Measurements from ENCODE around the gene MCM9.

Gene MCM9

DNA sequence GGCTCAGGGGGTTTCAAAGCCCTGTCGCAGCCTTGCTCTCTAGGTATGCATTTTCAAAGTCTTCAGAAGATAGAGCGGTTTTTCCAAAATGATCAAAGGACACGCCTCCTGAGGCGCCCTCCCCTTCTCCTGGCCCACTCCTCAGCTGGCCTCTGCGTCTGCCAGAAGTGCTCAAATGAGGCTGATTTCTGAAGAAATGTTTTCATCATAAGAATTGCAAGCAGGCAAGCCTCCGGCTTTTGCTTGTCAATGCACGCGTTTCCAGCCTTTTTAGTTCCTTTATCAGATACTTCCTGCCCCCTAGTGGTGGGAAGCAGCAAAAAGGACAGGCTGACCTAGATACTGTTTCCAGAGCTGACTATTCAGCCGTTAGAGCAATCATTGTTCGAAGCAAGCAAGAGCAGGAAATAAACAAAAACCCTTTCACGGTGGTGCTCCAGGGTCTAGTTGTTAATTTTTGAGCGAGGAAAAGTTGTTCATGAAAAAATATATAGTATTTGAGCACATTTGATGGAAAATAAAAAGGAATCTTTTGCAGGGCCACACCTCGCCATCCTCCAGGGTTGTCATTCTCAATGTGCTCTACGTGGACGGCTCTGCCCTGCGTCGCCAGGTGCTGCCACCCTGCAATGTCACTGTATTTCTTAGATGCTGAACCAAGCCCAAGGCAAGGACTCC lies 134.4 kb downstream of the MCM9 start:
- peak; percentile 64 to 75 (median 75) for DNase-seq (ENCODE audit: low read depth in 3 of 3)

DNA sequence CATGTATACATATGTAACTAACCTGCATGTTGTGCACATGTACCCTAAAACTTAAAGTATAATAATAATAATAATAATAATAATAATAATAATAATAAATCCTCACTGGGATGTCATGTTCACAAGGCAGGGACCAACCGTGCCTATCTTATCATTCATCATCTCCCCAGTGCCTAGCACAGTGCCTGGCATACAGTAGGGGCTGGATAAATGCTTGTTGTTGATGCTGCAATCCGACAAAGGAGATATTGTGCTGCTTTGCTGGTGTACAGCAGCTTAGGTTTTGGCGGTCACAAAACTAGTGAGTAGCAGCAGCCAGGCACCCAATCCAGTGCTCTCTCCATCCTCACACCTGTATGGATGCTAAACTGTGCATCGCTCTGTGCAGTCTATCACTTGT lies 135.1 kb downstream of the MCM9 start:
- DNase-seq (ENCODE audit: low read depth in 3 of 3), result no peak

DNA sequence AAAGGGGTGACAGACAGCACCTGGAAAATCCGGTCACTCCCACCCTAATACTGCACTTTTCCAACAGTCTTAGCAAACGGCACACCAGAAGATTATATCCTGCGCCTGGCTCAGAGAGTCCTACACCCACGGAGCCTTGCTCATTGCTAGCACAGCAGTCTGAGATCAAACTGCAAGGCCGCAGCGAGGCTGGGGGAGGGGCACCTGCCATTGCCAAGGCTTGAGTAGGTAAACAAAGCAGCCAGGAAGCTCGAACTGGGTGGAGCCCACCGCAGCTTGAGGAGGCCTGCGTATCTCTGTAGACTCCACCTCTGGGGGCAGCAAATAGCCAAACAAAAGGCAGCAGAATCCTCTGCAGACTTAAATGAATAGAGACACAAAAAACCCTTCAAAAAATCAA lies 138.4 kb downstream of the MCM9 start:
- peak; percentile 24 to 57 (median 24) for DNase-seq (ENCODE audit: low read depth in 3 of 3)

DNA sequence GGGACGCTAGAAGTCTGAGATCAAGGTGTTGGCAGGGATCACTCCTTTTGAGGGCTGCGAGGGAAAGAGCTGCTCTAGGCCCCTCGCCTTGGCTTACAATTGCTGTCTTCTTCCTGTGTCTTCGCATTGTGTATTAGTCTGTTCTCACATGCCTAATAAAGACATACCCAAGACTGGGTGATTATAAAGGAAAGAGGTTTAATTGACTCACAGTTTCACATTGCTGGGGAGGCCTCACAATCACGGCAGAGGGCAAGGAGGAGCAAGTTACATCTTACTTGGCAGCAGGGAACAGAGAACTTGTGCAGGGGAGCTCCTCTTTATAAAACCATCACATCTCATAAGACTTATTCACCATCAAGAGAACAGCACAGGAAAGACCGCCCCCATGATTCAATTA lies 143.5 kb downstream of the MCM9 start:
- peak in 1 of 3 experiments; percentile 14 for DNase-seq (ENCODE audit: low read depth in 3 of 3)

DNA sequence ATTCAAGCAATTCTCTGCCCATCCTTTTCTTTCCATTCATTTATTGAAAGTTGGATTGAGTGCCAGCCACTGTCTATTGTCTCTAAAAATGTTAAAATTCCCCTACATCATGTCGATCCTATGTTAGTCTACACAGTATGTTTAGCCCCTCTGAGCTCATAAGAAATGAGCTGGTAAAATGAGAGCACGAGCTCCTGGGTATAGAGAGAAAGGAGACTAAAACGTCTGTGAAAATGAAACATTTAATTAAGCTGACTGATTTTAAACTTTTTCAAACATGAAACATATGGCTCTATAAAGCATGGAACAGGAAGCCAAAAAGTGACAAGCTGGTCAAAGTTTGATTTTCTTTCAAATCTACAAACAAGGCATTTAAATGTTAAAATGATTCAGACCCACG lies 145.0 kb downstream of the MCM9 start:
- DNase-seq (ENCODE audit: low read depth in 3 of 3), result no peak

DNA sequence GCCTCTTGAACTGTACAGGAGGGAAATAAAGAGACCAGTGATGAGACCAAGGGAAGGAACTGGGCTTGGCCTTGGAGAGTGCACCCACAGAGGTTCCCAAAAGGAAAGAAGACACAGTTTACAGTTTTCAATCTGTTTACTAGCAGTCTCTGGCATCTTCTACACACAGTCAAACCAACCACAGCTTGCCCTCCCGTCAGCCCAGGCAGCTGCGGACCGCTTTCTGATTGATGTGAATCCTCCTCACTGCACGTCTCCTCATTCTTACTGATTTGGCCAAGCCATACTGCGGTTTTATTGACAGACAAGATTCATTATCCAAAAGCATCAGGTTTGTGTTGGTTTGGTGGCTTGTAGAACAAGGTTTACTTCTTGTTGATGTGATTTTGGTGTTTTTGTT lies 145.5 kb downstream of the MCM9 start:
- DNase-seq (ENCODE audit: low read depth in 3 of 3), result no peak

DNA sequence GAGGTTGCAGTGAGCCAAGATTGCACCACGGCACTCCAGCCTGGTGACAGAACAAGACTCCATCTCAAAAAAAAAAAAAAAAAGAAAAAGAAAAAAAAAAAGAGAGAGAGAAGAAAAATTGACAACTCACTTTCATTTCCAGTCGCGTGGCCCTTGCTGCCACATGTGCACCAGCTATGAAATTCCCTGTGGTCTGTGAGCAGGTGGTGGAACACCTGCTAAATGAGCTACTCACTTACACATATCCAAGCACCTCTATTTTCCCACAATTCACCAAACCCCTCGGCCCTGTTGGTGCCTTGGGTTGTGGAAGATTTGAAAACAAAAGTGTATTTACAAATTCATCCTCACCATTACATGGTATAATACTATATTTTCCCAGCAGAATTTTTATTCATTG lies 146.3 kb downstream of the MCM9 start:
- DNase-seq (ENCODE audit: low read depth in 3 of 3), result no peak

DNA sequence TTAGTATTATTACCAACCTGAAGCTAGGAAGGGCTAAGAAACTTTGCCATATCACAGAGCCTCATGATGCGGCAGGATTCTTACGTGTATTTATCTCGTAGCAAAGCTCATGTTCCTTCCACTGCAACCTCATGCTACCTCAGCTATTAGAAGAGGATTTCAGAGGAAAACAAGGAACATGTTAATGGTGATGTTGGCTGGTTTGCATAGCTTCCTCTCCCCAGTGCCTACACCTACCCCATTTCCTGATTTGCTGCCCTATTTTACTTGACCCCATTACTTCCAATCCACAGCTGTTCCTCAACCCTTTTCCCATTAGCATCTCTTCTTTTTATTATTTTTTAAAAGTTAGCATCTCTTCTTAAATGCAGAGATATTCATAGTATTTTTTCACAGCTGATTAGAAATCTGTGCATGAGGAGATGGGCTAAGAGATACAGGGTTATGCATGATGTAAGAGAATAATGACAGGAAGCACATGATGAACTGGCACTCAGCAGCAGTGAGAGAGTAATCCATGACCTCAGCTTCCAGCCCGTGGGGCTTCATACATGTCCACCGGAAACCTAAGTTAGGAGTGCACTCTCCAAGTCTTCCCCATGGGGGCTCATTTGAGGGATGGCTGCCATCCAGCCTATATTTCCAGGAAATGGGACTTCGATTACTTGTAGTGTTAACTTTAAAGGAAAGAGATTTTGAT lies 147.1 kb downstream of the MCM9 start:
- DNase-seq (ENCODE audit: low read depth in 3 of 3), result no peak

DNA sequence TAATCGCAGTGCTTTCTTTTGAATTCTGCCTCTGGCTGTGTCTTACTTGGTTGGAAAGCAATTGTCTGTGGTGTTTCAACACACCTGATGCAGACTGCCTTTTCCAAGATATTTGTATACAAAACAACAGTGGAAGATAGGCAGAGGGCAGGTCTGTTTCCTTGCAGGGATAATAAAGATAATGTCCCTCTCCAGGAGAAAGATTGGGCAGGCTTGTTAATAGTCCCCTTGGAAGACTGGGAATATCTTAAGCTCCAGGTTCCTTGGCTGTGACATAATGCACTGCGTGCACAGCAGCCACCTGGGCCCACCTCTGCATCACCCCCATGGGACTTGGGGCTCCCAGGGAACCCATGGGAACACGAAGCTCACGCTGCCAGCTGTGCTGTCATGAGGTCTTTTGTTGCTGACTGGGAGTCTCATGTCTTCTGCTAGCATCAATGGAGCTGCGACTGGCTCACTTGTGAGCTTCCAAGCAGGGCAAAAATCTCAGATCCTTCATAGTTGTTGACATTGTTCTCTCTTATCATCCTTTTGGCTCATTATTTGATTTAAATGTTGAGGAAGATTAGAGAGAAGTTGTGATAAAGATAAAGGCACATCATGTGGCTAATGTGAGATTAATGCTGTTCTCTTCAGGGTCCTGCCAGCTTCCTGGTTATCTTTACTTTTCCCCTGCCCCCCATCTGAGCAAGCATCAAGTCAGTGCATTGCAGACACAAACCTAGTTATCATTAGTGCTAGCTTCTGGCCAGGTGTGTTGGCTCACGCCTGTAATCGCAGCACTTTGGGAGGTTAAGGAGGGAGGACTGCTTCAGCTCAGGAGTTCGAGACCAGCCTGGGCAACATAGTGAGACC lies 148.1 kb downstream of the MCM9 start:
- DNase-seq (ENCODE audit: low read depth in 3 of 3), result no peak

DNA sequence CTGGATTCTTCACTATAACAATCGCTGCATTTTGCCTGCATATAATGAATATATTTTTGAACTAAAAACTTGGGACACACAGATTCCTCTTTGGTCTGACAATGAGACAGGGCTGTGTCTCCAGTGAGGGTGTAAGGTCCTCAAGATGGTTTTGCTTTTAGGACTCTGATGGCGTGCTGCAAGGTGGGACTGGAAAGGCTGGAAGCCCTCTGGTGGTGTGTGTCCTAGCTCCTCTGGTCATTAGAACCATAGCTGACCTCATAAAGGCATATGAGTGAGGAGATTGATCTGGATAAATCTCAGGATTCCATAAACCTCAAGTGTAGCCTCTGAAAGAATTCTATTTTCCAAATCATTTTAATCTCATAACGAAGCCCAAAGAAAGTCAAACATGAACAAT lies 149.4 kb downstream of the MCM9 start:
- DNase-seq (ENCODE audit: low read depth in 3 of 3), result no peak

DNA sequence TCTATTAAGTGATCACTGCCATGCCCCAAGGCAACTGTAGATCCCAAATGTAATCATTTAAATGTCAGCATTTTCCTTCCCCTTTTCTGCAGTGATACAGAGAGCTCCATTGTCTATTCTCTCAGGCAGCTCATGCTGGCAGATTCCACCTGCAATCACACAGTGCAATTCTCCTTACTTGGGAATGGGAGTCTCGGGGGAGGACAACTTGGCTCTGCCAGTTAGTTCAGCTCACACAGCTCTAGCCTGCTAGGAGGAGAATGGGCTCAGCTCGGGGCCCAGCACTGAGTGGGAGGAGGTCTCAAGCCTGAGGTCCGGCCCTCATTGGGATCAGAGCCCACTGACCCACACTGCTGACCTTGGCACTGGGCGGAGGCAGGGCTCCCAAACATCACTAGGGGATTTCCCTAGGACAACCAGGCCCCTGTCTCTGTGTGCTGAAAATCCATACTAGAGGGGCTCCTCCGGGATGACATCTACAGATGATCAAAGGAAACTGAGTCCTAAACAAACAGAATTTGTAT lies 150.3 kb downstream of the MCM9 start:
- no peak for DNase-seq (ENCODE audit: low read depth in 3 of 3)

DNA sequence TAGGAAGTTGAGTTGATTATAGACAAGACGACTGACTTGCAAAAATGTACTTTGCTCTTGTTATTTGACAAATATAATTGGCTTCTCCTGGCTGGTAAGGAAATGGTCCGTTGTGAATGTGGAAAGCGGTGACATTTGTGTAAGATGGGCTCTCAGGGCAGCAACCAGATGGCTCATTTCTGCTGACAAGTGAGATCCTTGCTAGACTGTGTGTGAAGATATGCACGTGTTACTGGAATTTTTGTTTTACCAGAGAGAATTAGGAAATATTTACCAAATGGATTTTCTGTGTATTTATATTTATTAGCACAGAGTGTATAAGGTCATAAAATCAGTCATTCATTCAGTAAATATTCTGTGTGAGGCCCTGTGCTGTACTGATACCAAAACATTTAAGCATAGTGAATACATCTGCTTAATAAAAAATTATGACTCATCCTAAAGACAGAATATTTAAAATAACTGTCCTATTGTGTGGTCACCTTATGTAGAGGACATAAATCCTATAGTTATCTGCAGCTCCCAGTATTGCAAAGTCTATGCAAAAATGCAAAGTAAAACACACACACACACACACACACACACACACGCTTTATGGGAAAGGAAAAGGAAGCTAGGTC lies 150.9 kb downstream of the MCM9 start:
- DNase-seq (ENCODE audit: low read depth in 3 of 3), result no peak

DNA sequence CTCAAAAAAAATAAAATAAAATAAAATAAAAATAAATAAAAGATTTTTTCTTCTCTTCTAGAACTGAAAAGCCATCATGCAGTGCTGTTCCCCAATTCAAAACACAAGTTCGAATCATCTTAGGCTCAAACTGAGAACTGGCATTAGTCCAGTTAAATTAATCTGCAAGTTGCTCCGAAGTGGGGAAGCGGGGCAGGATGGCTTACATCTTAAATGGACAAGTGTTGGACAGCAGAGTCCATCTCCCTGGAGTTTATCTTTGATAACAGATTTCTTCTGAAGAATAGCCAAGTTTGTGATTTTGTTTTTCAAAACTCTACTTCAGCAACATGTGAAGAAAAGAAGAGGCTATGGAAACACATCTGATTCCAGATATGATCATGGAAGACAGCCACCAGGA lies 152.3 kb downstream of the MCM9 start:
- DNase-seq (ENCODE audit: low read depth in 3 of 3), result no peak

DNA sequence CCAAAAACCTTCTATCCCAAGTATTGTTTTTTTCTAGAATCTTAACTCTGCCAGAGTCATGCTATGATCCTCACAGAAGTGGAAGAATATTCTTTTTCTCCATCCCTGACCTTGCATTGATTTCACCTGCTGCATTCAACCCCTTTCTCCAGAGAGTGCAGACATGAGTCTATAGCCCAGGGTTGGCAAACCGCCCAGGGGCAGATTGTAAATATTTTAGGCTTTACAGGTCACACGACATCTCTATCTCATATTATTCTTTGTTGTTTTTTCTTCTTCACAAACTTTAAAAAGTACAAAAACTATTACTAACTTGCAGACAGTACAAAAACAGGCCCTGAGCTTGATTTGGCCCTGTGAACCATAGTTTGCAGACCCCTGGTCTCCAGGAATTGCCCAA lies 153.1 kb downstream of the MCM9 start:
- no peak for DNase-seq (ENCODE audit: low read depth in 3 of 3)

DNA sequence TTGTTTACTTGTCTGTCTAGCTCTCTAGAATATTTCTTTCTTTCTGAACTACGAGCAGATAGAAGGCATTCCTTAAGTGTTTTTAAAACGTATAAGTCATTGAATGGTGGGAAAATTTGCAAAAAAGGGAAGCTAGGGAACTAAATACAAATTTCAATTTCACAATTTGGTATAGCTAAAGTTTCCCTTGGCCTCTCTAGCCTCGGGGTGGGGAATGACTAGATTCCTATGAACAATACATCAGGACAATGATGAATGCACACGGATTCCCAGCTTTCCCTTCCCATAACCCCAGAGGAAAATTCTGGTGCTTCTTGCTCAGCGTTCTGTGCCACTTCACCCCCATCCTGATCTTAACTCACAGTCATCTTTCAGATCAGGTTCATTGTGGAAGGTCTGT lies 154.3 kb downstream of the MCM9 start:
- DNase-seq (ENCODE audit: low read depth in 3 of 3), result no peak

DNA sequence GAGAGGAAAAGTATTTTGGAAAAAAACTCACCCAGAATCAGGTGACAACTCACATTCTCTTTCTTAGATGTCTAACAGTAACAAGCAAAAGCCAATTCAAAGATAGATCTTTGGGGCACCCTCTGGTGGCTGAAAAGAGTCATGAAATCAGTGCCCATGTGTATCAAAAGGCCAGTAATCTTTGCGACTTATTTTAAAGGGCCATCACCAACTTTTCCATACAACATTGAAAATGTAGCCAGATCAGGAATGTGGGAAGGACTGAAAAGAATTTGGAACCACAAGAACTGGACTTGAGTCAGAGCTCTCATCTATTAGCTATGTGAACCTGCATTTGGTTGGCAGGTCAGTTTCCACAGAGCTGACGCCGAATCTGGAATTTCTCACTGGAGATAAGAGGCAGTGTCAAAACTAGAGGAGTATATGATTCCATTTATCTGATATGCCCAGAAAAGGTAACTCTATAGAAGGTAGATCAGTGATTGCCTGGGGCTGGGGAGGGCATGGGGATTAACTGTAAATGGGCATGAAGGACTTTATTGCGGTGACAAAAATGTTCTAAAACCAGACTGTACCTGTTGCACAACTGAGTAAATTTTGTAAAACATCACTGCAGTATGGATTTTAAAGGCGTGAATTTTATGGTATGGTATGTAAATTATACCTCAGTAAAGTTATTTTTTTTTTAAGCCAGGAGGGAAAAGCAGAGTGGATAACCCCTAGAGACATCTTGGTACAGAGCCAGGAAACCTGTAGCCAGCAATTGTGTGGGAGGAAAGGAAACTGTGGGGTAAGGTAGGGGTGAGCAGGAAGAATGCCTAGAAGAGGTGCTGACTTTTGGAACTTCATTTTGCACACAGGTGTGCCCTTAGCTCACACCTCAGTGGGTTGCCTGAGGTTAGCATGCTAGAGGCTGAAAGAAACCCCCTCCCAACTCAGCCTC lies 158.1 kb downstream of the MCM9 start:
- DNase-seq (ENCODE audit: low read depth in 3 of 3), result peak; percentile 28 to 63 (median 55)

DNA sequence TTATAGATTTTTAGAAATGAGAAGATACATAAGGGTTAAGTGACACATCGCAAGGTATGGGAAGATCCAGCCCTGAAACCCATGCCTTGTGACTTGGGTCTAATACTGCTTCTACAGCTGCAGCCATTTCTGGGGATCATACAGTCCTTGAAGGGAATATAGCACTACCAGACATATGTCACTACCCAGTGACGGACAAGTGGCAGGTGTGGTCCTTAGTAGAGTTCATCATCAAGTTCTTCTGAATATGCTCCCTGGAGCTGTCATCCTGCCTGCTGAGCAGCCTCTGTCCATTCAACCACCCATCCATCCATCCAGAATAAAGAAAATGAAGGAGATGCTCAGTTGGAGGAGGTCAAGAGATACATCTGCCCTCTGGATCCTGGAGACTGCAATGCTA lies 159.6 kb downstream of the MCM9 start:
- no peak for DNase-seq (ENCODE audit: low read depth in 3 of 3)

DNA sequence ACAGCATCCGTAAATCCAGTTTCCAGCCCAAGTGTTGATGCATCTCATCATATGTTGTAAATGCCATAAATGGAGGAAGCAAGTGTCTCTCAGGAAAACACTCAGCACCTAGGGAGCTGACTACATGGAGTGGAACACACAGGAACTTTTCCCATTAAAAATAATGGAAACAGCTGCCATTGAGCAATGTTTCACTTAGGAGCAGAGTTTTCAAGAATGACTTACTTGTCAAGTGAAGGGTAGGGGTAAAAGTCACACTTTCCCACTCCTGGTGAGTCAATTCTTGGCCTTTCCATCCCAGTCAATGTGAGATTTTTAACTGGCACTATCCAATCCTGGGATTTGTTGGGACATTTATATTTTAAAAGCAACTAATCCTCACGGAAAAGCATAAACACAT lies 160.4 kb downstream of the MCM9 start:
- no peak for DNase-seq (ENCODE audit: low read depth in 3 of 3)

DNA sequence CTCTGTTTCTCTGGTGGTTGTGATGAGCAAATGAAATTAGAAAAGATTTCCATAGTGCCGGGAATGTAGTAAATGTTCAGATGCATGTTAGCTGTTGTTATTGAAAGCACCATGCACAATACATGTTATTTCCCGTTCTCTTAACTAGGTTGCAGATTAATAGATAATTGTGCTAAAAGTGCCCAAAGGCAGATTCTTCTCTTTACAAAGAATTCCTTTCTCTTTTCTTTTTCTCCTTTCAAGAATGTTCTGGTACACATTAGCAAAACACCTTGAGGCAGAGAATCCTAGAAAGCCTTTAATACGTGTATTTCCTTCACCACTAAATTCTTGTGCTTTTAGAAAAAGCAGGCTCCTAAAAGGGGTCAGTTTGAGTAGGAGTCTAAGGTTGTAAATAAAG lies 162.1 kb downstream of the MCM9 start:
- no peak for DNase-seq (ENCODE audit: low read depth in 3 of 3)

DNA sequence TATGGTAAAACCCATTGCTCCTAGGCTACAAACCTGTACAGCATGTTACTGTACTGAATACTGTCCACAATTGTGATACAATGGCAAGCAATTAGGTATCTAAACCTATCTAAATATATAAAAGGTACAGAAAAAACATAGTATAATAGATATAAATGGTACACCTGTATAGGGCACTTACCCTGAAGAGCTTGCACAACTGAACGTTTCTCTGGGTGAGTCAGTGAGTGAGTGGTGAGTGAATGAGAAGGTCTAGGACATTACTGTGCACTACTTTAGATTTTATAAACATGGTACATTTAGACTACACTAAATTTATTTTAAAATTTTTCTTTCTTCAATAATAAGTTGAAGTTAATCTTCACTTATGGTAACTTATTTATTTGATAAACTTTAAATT lies 163.7 kb downstream of the MCM9 start:
- no peak for DNase-seq (ENCODE audit: low read depth in 3 of 3)

DNA sequence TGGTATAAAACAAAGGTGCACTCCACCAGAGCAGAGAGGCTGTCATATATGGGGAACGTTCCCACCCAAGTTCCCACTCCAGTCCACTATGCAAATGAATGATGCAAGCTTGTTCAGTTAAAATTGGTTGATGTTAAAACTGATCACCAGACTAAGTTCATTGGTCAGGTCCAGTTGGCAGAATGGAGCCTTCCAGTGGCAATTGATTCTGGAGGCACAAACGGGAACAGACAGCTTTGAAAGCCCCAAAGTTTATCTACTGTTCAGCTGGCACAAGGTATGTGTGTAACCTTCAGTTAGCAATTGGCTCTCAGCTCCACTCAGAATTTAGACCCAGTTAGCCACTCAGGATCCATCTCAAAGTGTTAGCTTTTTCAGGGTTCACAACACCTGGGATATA lies 164.1 kb downstream of the MCM9 start:
- no peak for DNase-seq (ENCODE audit: low read depth in 3 of 3)
